Retina (tissue), 1 donor: ENCODE data around the gene HIPK4.
"Not testable (repeated sequence)": the region's sequence is repeated elsewhere in the genome, so short reads cannot be mapped to it uniquely, and the experiment has no call there.

ENCODE experiments used
- DNase-seq: peaks from one replicate; pipeline ENCODE4 v3.0.0-alpha.2; 2016

Gene HIPK4

DNA sequence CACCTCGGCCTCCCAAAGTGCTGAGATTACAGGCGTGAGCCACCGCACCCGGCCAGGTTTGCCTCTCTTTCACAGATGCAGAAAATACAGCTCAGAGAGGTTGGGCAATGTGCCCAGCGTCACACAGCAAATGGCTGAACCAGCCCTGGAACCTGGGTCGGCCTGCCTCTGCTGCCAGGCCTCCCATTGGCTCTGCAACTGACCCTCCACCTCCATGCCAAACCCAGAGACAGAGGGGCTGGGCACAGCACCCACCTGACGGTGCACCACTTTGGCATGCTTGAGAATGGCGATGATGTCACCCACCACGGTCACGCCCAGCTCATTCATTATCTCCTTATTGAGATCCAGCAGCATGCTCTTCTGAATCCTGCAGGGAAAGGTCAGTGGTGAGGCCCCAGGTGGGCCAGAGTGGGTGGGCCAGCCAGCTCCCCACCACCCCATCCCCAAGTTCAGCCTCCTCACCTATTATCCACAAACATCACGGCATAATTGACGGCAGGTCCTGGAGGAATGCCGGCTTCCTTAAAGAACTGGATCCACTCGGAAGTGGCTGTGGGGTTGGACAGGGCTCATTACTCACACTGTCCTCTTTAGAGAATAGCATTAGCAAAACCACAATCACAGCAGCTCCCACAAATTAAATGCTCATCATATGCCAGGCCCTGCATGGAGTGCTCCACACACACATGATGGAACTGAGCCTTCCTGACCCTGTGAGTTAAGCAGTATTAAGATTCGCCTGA lies 54.0 kb downstream of the HIPK4 start:
- no peak for DNase-seq

DNA sequence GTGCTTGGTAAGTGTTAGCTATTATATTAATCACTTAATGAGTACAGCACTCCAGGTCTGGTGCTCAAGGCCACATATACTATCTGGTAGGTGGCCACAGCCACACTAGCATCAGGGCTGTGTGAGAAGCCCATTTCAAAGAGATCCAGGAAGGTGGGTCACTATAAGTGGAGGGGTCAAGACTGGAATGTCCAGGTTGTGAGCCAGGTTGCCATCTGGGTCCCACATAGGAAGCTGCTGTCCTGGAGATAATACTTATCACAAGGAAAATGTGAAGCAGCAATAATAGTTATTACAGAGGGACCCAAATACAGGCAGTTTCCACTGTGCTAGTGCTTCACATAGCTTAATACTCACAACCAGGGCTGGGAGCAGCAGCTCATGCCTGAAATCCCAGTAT lies 54.9 kb downstream of the HIPK4 start:
- no peak for DNase-seq

DNA sequence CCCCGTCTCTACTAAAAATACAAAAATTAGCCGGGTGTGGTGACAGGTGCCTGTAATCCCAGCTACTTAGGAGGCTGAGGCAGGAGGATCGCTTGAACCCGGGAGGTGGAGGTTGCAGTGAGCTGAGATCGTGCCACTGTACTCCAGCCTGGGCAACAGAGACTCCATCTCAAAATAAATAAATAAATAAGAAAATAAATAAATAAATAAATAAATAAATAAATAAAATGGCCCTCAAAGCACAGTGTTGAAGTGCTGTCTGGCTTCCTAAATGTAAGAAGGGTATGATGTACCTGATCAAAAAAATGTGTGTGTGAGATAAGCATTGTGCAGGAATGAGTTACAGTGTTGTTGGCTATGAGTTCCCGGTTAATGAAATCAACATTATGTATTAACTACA lies 56.9 kb downstream of the HIPK4 start:
- not testable (repeated sequence) for DNase-seq

DNA sequence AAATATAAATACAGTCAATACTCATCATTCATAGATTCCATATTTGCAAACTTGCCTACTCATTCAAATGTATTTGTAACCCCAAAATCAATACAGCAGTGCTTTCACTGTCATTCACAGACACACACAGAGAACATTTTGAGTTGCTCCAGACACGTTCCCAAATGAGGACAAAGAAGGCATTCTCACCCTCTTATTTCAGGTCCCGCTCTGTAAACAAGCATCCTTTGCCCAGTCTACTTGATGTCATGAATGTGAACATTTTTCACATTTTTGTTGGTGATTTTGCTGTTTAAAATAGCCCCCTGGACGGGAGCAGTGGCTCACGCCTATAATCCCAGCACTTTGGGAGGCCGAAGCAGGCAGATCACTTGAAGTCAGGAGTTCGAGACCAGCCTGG lies 57.3 kb downstream of the HIPK4 start:
- DNase-seq, result no peak

DNA sequence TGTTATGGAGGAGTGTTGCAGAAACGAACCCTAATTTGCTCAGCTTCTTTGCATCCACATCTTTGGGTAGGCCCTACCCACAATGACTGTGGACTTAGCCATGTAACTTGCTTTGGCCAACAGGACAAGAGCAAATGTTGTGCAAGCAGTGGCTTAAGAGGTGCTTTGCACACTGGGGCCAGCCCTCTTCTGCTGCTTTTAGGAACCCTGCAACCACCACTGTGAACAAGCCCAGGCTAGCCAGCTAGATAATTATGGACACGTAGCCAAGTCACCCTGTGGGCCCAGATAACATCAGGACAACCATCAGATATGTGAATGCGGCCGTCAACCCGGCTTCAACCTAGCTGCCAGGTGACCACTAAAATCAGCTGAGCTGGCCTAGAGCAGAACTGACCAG lies 58.9 kb downstream of the HIPK4 start:
- DNase-seq, result no peak
